ENCODE results near the gene SARDH. TPM values are rescaled to one million over a fixed set of nuclear protein-coding genes. Genes with fewer than 3 reads are reported as not detected.
"Not testable (repeated sequence)": the region's sequence is repeated elsewhere in the genome, so short reads cannot be mapped to it uniquely, and the experiment has no call there.

Gene SARDH
- total and polyA plus RNA-seq, 11 donors = 0.19 to 1.7 (median 0.69) TPM

DNA sequence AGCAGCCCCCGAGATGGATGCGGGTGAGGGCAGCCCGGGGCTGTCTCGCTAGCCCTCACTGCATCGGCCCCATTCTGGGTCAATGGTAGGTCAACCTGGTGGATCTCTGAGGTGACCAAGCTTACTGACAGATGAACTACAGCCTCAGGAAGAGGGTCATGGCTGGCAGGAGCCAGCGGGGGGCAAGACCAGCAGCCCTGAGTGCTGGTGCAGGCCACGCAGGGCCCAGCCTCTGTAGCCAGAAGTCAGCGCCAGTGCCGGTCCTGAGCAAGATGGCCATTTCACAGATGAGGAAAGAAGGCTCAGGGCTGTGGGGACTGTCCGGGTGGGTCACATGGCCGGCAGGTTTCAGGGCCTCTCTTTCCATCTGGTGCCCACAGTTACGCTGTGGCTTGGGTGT lies 107.0 kb downstream of the SARDH start:
- no peak overlapping the region for H3K4me3 ChIP-seq
- ATAC-seq = no peak
- intact Hi-C loops (cut with DNase I) = no loop called here
- H3K27me3 ChIP-seq = peaks cover 0 to 17% (median 0%) of the 10 kb centered on the region in 9 donors
- TF ChIP-seq, protein P1, sequence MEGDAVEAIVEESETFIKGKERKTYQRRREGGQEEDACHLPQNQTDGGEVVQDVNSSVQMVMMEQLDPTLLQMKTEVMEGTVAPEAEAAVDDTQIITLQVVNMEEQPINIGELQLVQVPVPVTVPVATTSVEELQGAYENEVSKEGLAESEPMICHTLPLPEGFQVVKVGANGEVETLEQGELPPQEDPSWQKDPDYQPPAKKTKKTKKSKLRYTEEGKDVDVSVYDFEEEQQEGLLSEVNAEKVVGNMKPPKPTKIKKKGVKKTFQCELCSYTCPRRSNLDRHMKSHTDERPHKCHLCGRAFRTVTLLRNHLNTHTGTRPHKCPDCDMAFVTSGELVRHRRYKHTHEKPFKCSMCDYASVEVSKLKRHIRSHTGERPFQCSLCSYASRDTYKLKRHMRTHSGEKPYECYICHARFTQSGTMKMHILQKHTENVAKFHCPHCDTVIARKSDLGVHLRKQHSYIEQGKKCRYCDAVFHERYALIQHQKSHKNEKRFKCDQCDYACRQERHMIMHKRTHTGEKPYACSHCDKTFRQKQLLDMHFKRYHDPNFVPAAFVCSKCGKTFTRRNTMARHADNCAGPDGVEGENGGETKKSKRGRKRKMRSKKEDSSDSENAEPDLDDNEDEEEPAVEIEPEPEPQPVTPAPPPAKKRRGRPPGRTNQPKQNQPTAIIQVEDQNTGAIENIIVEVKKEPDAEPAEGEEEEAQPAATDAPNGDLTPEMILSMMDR (IDR thresholded peaks at IDR 0.05) = no peak
- TF ChIP-seq POLR2A (IDR thresholded peaks at IDR 0.05) = no peak
- no peak overlapping the region for H3K27ac ChIP-seq
- no peaks in the 10 kb centered on the region for H3K4me1 ChIP-seq
- H3K36me3 ChIP-seq = no peaks in the 10 kb centered on the region
- no peak for DNase-seq
- H3K9me3 ChIP-seq = peaks cover 0 to 8% (median under 1%) of the 10 kb centered on the region in 12 donors
- WGBS, 4 donors = 93 to 96% (median 95%) methylated on average over 12 of the region's 12 CpGs

DNA sequence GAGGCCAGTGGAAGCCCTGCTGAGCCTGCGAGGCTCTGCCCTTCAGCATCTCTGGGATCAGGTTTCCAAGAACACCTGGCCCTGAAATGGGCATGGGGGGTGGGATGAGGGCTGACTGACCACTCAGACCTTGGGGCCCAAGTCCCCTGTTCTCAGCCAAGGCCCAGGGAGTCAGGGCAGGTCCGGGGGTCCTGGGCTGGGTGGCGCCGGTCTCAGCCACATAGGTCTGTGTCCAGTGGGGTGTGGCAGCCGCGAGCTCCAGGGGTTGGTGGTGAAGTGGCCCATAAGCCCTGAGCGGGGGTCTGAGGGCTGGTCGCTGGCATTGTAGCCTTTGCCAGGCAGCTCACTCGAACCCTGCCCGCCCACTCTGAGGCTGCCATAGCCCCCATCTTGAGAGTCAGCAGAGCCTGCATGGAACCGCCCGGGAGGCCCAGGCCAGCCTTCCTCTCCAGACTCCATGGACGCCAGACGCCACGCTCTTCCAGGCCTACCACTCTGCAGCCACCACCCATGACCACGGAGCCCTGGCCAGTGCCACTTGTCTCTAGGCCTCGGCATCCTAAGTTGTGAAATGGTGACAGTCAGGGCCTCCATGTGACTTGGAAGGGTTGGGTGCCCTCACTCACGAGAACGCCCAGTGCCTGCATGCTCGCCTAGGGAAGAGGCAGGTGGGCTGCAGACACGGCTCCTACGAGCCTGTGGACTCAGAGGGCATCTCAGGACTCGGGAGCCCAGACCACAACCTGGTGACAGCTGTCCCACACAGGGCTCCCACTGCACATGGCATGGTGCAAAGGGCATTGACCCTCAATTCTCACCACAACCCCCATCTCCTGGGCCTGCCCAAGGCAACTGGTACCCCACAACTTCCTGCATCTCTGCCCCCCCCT lies 108.7 kb downstream of the SARDH start:
- TF ChIP-seq, protein P1 (IDR thresholded peaks at IDR 0.05) = no peak
- no peak for TF ChIP-seq POLR2A (IDR thresholded peaks at IDR 0.05)
- DNase-seq (no peak), ATAC-seq (no peak)
- H3K27ac ChIP-seq = no peak overlapping the region
- intact Hi-C loops (cut with DNase I) = no loop called here
- no peak overlapping the region for H3K4me3 ChIP-seq
- no peaks in the 10 kb centered on the region for H3K36me3 ChIP-seq
- peaks cover 0 to 13% (median 0%) of the 10 kb centered on the region in 9 donors for H3K27me3 ChIP-seq
- peaks cover 0 to 19% (median 4%) of the 10 kb centered on the region in 12 donors for H3K9me3 ChIP-seq
- H3K4me1 ChIP-seq = no peaks in the 10 kb centered on the region
- 90 to 95% (median 92%) methylated on average over 8 to 23 of the region's 23 CpGs for WGBS, 4 donors

DNA sequence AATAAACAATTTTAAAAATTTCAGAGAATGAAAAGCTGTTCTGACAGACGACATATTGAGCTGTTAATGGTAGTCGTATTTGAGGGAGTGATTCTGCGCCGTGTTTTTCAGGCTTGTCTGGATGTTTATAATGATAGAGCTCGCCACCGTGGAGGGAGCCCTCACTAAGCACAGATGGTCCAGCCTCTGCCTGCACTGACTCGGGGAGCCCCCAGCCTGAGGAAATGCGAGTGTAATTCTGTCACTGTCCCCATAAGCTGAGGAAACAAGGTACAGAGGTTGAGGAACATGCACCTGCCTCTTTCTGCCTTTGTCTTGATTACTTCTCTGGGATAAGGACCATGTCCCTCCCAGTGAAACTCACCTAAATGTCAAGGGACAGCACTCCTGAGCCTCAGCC lies 109.4 kb downstream of the SARDH start:
- DNase-seq (no peak), ATAC-seq (no peak)
- H3K27me3 ChIP-seq = peaks cover 0 to 10% (median 0%) of the 10 kb centered on the region in 9 donors
- H3K27ac ChIP-seq = no peak overlapping the region
- TF ChIP-seq, protein P1 (IDR thresholded peaks at IDR 0.05) = no peak
- TF ChIP-seq POLR2A (IDR thresholded peaks at IDR 0.05) = no peak
- H3K4me1 ChIP-seq = no peaks in the 10 kb centered on the region
- H3K9me3 ChIP-seq = peaks cover 0 to 19% (median 4%) of the 10 kb centered on the region in 12 donors
- no peak overlapping the region for H3K4me3 ChIP-seq
- intact Hi-C loops (cut with DNase I) = no loop called here
- 79 to 88% (median 81%) methylated on average over 8 of the region's 8 CpGs for WGBS, 4 donors
- no peaks in the 10 kb centered on the region for H3K36me3 ChIP-seq

DNA sequence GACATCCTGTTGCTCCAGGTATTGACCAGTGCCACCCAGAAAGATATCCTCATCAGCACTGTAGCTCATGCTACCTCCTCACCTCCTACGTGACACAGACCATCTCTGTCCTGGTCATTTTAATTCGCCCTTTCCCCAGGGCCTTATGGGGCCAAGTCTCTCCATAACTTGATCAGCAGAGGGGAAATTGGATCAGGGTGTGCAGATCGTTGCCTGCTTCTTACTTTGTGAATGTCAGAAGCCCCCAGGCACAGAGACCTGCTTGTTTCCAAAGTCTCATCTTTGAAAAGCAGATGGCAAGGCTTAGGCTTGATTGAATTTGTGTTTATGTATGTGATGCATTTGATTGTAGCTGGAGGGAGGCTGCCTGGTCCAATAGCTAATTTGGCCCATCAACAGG lies 110.8 kb downstream of the SARDH start:
- TF ChIP-seq, protein P1 (IDR thresholded peaks at IDR 0.05) = no peak
- TF ChIP-seq POLR2A (IDR thresholded peaks at IDR 0.05) = no peak
- DNase-seq (no peak), ATAC-seq (no peak)
- H3K27ac ChIP-seq = no peak overlapping the region
- H3K4me1 ChIP-seq = no peaks in the 10 kb centered on the region
- intact Hi-C loops (cut with DNase I) = no loop called here
- no peaks in the 10 kb centered on the region for H3K36me3 ChIP-seq
- peaks cover 0 to 20% (median 3%) of the 10 kb centered on the region in 9 donors for H3K27me3 ChIP-seq
- no peak overlapping the region for H3K4me3 ChIP-seq
- WGBS, 4 donors = 65 to 80% (median 76%) methylated on average over 3 of the region's 3 CpGs
- H3K9me3 ChIP-seq = peaks cover 0 to 19% (median 4%) of the 10 kb centered on the region in 12 donors

DNA sequence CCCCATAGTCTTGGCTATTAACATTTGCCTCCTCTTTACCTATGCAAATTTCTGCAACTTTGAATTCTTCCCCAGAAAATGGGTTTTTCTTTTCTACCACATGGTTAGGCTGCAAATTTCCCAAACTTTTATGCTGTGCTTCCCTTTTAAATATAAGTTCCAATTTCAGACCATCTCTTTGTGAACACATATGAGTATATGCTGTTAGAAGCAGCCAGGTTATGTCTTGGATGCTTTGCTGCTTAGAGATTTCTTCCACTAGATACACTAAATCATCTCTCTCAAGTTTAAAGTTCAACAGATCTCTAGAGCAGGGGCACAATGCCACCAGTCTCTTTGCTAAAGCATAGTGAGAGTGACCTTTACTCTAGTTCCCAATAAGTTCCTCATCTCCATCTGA lies 112.1 kb downstream of the SARDH start:
- H3K27ac ChIP-seq; H3K4me3 ChIP-seq; intact Hi-C loops (cut with DNase I); ATAC-seq; H3K4me1 ChIP-seq; H3K36me3 ChIP-seq; DNase-seq: not testable (repeated sequence)
- Histone ChIP-seq H3K9me3 (peaks cover 0 to 19% (median 4%) of the 10 kb centered on the region in 12 donors), H3K27me3 (peaks cover 0 to 29% (median 6%) of the 10 kb centered on the region in 9 donors)

All from heart left ventricle (tissue), 16 donors.